ENCODE data around the gene USP3.

USP3 gene

DNA sequence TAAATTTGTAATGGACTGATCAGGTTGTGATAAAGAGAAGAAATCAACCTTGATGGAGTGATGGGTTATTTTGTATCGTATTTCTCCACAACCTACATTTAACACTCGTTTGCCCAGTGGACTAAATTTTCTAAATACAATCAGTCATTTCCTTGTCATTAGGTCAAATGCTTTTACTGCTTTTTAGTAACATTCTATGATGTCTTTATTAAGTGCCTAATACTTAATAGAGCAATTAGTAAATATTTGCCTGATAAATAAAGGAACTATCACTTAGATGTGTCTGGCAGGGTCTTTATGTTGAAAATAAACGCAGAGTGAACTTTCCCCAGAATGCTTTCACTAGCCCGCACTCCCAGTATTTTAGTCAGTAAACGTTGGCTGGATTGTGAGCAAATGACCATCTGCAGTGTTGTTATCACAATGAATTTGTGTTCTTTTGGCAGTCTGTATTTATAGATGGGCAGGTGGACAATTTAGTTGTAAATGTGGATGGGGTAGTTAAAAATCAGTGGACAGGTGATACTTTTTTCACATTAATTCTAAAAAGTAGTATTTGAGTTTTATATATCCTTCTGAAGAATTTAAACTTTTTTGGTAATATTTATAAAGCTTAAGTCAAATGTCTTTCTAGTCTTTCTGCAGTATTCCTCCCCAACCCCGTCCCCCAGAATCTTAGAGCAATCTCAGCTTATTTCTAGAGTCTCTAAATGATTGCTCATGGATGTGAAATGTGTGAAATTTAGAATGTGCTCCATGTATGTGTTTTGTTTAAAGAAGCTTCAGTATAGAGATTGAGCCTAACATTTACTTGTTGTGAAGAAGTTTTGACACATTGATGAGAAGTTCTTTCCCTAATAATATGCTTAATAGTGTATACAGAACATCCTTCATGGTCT lies 4.9 kb downstream of the USP3 start:
- TF ChIP-seq GATA3 (IDR thresholded peaks at IDR 0.05; ENCODE audit: low read depth, low read length) (no peak), GATA2 (IDR thresholded peaks at IDR 0.05; ENCODE audit: low read depth, low read length) (no peak)

DNA sequence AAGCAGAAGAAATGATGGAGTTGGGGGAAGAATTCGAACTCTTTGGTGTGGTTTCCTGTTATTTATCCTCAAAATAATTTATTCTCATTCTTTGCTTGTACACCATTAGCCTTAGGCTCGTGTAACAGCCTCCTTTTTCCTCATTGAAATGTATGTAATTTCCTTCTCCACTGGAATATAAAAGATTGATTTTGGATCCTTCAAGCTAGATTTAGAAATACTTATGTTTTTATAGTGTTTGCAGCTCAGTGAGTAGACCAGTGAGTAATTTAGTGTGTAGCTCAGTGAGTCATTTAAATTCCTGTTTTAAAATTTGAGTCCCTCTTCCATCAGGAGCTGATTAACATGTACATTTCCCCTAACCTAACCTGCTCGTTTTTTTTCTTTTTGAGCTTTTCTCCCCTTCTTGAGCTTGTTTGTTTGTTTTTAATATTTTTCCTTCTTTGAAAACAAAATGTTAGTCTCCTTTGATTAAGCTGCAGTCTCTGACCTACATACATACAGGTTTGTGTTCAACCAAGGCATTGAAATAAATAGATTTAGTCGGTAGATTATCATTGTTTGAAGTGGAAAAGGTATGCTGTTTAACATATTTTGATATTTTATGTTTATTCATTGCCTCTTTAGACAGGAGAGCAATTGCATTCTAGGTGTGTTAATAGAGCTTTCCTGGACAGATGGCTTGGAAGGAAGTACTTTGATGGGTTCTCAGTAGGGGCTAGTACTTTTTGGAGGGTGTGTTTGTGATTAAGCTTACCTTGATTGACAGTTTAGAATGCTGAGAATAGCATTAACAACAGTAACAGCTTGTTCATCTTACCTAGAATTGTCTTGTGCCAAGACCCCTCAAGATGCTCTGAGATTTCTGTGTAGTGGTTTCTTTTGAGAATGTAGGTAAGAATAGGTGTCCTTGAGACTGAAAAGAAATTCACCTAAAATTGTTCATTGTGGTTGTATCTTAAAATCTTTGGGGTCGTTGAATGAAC lies 5.9 kb downstream of the USP3 start:
- TF ChIP-seq GATA3 (IDR thresholded peaks at IDR 0.05; ENCODE audit: low read depth, low read length): no peak
- no peak for TF ChIP-seq GATA2 (IDR thresholded peaks at IDR 0.05; ENCODE audit: low read depth, low read length)

DNA sequence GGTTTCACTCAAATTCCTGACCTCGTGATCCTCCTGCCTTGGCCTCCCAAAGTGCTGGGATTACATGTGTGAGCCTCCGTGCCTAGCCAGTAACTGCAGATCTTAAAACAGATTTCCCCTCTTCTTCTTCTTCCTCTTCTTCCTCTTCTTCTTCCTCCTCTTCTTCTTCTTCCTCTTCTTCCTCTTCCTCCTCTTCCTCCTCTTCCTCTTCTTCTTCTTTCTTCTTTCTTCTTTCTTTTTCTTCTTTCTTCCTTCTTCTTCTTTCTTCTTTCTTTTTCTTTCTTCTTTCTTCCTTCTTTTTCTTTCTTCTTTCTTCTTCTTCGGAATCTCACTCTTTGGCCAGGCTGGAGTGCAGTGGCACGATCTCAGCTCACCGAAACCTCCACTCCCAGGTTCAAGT lies 7.8 kb downstream of the USP3 start:
- TF ChIP-seq GATA2 (IDR thresholded peaks at IDR 0.05; ENCODE audit: low read depth, low read length): no peak
- TF ChIP-seq GATA3 (IDR thresholded peaks at IDR 0.05; ENCODE audit: low read depth, low read length): no peak

DNA sequence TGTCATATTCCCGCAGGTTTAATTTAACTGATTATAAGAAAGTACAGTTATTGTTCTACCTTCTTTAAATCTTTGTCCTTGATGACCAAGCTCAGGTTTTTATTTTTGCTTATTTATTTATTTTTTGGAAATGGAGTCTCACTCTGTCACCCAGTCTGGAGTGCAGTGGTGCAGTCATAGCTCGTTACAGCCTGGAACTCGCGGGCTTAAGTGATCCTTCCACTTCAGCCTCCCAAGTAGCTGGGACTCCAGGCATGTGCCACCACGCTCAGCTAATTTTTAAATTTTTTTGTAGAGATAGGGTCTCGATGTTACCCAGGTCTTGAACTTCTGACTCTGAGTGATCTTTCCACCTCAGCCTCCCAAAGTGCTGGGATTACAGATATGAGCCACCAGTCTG lies 8.9 kb downstream of the USP3 start:
- TF ChIP-seq GATA3 (IDR thresholded peaks at IDR 0.05; ENCODE audit: low read depth, low read length) (no peak), GATA2 (IDR thresholded peaks at IDR 0.05; ENCODE audit: low read depth, low read length) (no peak)

DNA sequence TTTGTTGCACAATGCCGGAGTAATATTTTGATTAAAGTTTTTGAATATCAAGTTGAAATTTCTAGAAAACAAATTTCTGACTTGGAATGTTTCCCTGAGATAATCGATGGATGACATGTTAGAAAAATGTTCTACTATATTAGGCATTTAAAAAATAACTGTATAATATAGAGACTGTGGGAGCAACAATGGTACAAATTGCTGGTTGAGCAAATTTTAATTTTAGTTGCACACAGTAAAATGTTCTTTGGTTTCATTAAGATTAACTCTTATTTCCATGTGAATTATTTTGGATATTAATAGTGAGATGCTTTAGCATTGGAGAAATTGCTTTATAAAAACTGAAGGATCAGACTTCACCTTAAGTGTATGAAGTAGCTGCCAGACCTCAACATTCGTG lies 9.3 kb downstream of the USP3 start:
- TF ChIP-seq GATA3 (IDR thresholded peaks at IDR 0.05; ENCODE audit: low read depth, low read length) (no peak), GATA2 (IDR thresholded peaks at IDR 0.05; ENCODE audit: low read depth, low read length) (no peak)

DNA sequence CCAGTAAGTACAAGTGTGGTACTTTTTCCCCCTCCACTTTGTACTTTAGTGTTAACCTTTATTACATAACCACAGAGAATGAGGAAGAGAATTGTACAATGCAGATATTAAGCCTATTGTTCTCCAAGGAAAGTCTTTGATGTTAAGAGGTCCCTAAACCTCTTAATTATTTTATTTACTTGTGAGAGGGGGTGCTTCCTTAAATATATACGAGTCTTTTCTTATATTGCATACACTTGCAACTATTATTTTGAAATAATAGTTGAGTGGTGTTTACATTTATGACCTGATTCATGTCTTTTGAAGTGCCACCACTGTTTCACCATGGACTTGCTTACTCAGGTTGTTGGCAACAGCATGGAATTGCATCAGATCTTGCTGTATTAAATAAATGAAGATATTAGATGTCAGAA lies 10.1 kb downstream of the USP3 start:
- no peak for TF ChIP-seq GATA2 (IDR thresholded peaks at IDR 0.05; ENCODE audit: low read depth, low read length)
- no peak for TF ChIP-seq GATA3 (IDR thresholded peaks at IDR 0.05; ENCODE audit: low read depth, low read length)

- TF ChIP-seq GATA3 (IDR thresholded peaks at IDR 0.05; ENCODE audit: low read depth, low read length) (no peak), GATA2 (IDR thresholded peaks at IDR 0.05; ENCODE audit: low read depth, low read length) (no peak)
Observed at GRCh38 chr15:63517202-63517601, 12.8 kb downstream of the USP3 start.

DNA sequence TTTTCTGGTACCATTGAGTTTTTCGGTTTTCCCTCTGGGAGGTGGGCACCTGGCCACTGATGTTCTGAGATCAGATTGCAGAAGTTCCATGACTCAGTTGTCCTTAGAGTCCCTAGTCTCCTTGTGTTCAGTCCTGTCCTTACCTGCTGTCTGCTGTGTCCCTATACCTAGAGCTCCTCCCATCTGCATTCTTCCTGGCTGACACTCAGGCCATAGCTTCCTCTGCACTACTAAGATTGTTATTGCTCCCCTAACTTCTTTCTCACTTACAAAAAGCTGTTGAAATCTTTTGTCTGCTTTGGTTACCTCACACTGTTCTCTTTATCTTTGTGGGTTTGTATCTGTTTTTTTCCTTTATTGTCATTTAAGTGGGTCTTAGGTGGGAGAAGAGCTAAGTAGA lies 13.2 kb downstream of the USP3 start:
- TF ChIP-seq GATA2 (IDR thresholded peaks at IDR 0.05; ENCODE audit: low read depth, low read length): no peak
- TF ChIP-seq GATA3 (IDR thresholded peaks at IDR 0.05; ENCODE audit: low read depth, low read length): no peak

DNA sequence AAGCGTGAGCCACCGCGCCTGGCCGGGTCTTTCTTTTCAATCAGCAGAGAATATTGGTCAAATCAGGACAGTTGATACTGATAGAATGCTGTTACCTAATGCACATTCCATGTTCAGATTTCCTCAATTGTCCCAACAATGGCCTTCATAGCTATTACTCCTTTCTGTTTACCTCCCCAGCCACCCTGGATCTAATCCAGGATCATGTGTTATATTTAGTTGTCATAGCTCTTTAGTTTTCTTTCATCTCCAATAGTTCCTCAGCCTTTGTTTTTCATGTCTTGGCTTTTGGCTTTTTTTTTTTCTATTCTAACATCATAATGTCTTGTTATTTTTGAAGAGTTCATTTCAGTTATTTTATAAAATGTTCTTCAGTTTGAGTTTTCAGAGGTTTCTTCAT lies 14.6 kb downstream of the USP3 start:
- TF ChIP-seq GATA3 (IDR thresholded peaks at IDR 0.05; ENCODE audit: low read depth, low read length) (no peak), GATA2 (IDR thresholded peaks at IDR 0.05; ENCODE audit: low read depth, low read length) (no peak)

- TF ChIP-seq GATA2 (IDR thresholded peaks at IDR 0.05; ENCODE audit: low read depth, low read length) (no peak), GATA3 (IDR thresholded peaks at IDR 0.05; ENCODE audit: low read depth, low read length) (no peak)
Observed at GRCh38 chr15:63519548-63520178, 15.3 kb downstream of the USP3 start.

DNA sequence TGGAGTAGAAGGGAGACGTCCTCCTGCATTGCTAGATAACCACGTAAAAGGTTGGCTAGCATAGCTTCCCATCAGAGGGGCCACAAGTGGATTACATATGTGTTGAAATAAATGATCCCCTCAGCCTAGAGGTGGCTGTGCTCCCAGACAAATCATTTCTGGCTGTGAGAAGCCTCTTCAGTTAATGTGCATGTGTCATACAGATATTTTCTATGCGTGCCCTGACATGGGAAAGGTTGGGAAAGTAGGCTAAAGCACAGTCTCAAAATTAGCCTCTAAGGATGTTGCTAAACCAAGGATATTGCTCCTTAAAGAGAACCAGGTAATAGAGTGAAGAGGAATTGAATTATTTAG lies 17.8 kb downstream of the USP3 start:
- TF ChIP-seq GATA3 (IDR thresholded peaks at IDR 0.05; ENCODE audit: low read depth, low read length): no peak
- TF ChIP-seq GATA2 (IDR thresholded peaks at IDR 0.05; ENCODE audit: low read depth, low read length): no peak

DNA sequence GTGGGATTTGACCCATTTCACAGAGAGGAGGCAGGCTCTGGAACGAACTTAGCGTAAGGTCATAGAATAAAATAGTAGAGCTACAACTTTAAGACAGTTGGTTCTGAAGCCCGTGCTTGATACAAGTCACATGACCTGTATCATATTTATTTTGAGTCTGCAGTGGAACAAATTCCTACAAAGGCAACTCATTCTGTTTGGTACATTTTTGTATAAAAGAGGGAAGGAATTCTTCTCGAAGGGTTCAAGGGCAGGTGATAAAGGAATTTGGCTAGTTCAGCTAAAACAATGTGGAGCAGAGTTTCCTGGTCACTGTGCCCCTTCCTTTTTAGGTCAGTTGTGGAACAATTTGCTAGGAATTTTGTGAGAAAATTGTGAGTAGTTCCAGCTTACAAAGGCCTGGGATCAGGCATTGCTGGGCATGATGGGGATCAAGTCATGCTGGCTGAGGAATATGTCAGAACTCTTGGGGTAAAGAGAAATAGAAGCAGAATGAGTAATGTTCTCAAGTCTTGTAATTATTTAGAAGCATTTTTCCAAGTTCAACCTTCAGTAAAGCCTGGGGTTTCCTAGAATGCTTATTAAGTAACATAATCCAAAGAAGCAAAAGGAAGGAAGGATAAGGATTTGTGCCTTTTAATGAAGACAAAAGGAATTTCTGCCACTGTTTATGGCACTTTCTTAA lies 19.1 kb downstream of the USP3 start:
- TF ChIP-seq GATA3 (IDR thresholded peaks at IDR 0.05; ENCODE audit: low read depth, low read length): no peak
- no peak for TF ChIP-seq GATA2 (IDR thresholded peaks at IDR 0.05; ENCODE audit: low read depth, low read length)

GRCh38 chr15:63524316-63525015 lies 20.1 kb downstream of the USP3 start:
- no peak for TF ChIP-seq GATA3 (IDR thresholded peaks at IDR 0.05; ENCODE audit: low read depth, low read length)
- TF ChIP-seq GATA2 (IDR thresholded peaks at IDR 0.05; ENCODE audit: low read depth, low read length): no peak

Measured in SH-SY5Y (cell line).